ENCODE data around the gene STK32C.
"Not testable (repeated sequence)": the region's sequence is repeated elsewhere in the genome, so short reads cannot be mapped to it uniquely, and the experiment has no call there.

The STK32C gene

GRCh38 chr10:132167041-132167674 lies 140.6 kb downstream of the STK32C start:
- DNase-seq (ENCODE audit: low spot score): no peak

DNA sequence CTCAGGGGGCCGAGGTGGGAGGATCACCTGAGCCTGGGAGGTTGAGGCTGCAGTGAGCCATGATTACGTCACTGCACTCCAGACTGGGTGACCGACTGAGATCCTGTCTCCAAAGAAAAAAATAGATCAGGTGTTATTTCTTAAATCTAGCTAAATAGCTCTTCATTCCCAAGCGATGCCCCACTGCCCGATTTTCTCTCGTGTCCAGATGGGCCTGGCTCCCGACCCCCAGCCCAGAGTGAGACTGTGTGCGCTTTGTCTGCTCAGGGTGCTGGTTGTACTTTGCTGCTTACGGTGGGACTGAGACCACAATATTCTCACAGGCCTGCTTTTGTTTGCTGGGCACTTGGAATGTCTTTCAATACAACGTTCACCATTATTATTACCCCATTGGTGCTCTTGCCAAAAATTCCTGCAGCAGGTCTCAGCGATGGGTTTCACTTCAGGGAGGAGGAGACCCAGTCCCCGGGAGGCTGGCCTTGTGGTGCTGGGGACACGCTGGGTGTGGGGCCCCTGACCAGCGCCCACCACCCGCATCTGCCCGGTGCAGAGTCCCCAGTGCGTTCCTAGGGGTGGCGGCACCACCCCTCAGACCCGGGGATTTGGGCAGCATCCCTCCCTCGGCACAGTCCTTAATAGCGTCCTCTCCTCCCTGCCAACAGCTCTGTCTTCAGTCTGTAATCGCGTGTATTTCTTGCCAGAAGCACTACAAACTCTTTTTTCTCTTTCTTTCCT lies 141.4 kb downstream of the STK32C start:
- DNase-seq (ENCODE audit: low spot score): no peak

DNA sequence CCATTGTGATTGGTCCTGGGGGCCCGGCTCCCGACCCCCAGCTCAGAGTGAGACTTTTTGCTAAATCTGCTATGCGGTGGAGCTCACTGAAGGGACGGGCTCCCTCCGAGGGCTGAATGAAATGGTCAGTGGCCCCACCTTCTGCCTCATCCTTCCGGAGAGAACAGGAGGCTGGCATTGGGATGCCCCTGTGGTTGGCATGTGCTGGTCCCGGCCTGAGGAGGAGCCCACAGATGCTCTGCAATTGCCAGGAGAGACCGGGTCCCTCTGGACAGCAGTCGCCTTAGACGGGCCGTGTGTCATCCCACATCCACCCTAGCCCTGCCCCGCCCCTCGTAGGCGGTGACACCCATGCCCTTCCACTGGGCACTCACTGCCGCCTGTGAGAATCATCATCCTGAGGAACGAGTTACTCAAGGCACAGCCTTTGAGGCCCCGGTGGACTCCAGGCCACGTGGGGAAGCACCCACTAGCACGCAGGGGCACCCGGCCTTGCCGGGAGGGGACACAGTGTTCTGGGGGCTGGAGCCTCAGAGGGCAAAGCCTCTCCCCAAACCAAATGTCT lies 142.3 kb downstream of the STK32C start:
- no peak for DNase-seq (ENCODE audit: low spot score)

DNA sequence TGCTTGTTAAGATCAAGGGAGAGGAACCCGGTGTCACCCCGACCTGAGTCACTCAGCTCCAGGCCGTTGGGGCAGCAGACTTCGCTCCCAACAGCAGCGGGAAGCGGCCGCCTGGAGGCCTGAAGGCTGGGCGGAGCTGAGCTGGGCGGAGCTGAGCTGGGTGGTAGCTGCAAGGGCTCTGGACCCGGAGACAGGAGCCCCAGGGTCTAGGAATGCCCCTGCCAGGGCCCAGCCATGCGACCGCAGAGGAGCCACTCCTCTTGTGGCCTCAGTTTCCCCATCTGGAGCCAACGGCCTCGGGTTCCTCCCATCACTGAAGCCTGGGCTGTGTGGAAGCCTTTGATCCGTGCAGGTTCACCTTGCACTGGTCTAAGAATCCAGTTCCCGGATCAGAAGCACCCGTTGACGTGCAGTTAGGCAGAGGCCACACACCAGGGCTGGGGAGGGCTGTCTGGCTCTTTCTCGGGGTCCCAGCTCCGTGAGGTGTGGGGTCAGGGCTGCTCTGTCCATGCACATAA lies 142.9 kb downstream of the STK32C start:
- no peak for DNase-seq (ENCODE audit: low spot score)

DNA sequence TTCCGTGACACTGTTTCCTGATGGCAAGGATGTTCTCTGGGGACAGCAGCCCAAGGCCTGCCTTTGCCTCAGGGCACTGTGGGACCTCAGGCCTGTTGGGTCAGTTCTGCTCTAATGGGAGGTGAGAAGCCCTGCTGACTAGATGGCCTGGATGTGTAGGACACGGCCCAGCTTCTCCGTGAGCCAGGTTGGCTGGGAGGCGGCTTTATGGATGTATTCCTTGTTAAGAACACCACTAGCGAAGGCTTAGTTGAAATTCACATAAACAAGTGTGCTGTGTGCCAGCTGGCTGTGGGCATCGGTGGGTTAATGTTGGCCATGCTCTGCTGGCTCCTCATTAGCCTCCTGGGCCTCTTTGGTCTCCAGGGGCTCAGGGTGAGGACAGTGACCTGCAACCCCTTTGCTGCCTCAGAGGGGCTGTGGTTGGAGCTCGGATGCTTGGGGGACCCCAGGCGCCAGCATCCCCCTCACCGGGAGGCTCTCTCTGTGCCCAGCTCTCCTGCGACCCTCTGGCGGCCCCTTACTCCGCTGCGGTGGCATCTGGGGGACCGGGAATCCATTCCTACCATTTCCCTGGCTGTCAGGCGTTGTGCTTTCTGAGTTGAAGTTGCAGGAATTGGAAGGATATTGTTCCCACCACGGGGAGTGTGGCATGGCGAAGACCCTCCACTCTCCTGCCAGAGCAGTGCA lies 143.8 kb downstream of the STK32C start:
- no peak for DNase-seq (ENCODE audit: low spot score)

DNA sequence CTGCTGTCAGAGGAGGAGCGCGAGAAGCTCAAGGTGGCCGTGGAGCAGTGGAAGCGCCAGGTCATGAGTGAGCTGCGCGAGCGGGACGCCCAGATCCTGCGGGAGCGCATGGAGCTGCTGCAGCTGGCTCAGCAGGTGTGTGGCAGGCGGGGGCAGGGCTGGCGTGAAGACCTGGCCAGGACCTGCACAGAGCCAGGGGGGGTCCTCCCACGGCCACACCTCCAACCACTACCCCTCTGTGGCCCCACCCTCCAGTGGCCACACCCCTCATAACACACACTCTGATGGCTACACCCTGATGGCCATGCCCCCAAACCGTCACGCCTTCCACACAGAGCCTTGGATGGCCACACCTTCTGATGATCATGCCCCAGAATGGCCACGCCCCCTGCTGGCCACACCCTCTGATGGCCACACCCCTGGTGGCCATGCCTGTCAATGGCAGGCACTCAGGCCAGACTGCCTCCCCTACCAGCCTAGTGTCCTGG lies 144.4 kb downstream of the STK32C start:
- no peak for DNase-seq (ENCODE audit: low spot score)

DNA sequence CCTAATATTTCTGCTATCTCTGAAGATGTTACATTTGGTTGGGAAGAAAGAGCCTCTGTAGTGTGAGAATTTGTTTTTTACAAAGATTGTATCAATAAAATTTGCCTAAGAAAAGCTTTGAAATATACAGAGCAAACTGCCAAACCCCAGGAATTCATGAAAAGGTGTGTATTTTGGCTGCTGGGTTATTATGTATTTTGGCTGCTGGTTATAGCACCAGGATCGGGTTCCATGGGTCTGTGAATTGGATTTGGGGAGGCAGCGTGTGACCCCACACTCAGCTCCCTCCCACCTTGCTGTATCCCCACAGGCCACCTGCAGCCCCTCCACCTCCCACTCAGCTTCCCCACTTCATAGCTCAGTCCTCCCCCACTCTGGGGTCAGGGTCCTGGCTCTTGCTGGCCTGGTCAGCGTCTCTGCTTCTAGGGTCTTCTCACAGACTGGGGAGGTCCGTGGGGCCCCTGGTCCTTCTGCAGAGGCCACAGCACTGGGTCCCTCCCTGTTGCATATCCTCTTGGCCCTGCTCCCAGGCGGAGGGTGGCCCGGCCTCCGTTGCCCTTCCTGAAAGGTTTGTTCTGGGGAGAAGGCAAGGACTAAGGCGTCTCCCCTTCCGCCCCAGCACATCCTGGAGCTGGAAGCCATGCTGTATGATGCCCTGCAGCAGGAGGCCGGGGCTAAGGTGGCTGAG lies 145.0 kb downstream of the STK32C start:
- DNase-seq (ENCODE audit: low spot score): no peak

DNA sequence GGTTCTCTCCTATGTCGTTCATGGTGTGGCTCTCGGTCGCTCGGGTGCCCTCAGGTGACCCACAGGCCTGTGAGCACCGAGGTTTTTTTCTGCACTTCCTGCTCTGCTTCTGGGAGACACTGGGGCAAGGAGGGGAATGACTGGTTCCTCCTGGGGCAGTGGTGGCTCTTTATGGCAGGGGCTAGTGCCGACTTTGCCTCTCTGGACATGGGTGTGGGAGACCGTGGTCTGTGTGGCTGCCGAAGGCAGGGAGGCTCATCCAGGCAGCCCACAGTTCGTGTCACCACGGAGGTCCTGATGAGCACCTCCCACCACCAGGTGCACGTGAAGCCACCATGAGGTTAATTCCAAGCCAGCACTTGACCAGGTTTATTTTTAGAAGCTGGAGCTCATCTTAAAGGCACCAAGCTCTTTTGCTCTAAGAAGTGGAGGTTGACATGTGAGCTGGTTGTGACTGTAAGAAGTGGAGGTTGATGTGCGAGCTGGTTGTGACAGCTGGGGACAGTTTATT lies 145.7 kb downstream of the STK32C start:
- no peak for DNase-seq (ENCODE audit: low spot score)

DNA sequence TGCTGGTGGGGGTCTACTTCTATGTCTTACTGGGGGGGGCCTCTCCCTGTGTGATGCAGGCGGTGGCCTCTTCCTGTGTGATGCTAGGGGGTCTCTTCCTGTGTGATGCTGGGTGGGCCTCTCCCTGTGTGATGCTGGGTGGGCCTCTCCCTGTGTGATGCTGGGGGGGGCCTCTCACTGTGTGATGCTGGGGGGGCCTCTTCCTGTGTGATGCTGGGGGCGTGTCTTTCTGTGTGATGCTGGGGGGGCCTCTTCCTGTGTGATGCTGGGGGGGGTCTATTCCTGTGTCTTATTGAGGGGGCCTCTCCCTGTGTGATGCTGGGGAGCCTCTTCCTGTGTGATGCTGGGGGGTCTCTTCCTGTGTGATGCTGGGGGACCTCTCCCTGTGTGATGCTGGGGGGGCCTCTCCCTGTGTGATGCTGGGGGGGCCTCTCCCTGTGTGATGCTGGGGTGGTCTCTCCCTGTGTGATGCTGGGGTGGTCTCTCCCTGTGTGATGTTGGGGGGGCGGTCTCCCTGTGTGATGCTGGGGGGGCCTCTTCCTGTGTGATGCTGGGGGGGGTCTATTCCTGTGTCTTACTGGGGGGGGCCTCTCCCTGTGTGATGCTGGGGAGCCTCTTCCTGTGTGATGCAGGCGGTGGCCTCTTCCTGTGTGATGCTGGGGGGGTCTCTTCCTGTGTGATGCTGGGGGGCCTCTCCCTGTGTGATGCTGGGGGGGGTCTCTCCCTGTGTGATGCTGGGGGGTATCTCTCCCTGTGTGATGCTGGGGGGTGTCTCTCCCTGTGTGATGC lies 146.7 kb downstream of the STK32C start:
- DNase-seq (ENCODE audit: low spot score): not testable (repeated sequence)

- not testable (repeated sequence) for DNase-seq (ENCODE audit: low spot score)
These were observed 147.5 kb downstream of the STK32C start for GRCh38 chr10:132160231-132160630.

DNA sequence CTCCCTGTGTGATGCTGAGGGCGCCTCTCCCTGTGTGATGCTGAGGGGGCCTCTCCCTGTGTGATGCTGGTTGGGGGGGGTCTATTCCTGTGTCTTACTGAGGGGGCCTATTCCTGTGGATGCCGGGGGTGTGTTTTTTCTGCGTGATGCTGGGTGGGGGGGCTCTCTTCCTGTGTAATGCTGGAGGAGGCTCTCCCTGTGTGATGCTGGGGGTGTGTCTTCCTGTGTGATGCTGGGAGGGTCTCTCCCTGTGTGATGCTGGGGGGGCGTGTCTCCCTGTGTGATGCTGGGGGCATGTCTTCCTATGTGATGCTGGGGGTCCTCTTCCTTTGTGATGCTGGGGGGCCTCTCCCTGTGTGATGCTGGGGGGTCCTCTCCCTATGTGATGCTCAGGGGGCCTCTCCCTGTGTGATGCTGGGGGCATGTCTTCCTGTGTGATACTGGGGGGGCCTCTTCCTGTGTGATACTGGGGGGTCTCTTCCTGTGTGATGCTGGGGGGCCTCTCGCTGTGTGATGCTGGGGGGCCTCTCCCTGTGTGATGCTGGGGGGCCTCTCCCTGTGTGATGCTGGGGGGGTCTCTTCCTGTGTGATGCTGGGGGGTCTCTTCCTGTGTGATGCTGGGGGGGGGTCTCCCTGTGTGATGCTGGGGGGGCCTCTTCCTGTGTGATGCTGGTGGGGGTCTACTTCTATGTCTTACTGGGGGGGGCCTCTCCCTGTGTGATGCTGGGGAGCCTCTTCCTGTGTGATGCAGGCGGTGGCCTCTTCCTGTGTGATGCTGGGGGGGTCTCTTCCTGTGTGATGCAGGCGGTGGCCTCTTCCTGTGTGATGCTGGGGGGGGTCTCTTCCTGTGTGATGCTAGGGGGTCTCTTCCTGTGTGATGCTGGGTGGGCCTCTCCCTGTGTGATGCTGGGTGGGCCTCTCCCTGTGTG lies 148.2 kb downstream of the STK32C start:
- not testable (repeated sequence) for DNase-seq (ENCODE audit: low spot score)

- DNase-seq (ENCODE audit: low spot score): no peak
These were observed 148.9 kb downstream of the STK32C start for GRCh38 chr10:132158823-132159222.

DNA sequence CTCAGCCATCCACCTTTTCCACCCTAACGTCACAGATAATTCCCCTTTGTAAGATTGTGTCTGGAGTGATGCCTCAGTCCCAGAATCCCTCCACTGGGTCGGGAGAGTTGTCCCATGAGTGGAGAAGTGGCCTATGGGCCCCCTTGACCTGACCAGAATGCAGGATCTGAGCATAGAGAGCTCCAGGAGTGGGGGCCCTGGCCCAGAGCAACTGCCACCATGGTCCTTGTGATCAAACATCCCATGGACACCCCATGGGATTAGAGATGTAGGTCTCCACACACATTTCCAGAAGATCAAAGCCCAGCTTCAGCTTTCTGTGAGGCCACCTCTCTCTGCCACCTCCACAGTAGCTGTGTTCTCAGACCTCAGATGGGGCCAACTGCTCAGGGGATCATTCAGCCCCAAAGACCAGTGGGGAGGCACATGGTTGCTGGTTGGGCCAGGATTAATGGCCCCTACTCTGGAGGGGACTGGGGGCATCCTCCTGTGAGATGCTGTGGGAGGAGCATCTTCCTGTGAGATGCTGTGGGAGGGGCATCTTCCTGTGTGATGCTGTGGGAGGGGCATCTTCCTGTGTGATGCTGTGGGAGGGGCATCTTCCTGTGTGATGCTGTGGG lies 149.5 kb downstream of the STK32C start:
- no peak for DNase-seq (ENCODE audit: low spot score)
